ENCODE data around the gene PBX1.

The PBX1 gene

GRCh38 chr1:164702664-164703063 is 143.7 kb downstream of the PBX1 start (continued):
- TF ChIP-seq ZNF274 (IDR thresholded peaks at IDR 0.05; ENCODE audit: low read length), result no peak
- no peak for TF ChIP-seq ZNF274 (tag by site-specific recombination; IDR thresholded peaks at IDR 0.05; ENCODE audit: borderline replicate concordance)

GRCh38 chr1:164703463-164703862 is 144.5 kb downstream of the PBX1 start:
- TF ChIP-seq SP2 (tag by site-specific recombination; IDR thresholded peaks at IDR 0.05) (no peak), ZNF341 (tag by site-specific recombination; IDR thresholded peaks at IDR 0.05; ENCODE audit: low read depth) (no peak), ZNF146 (tag by site-specific recombination; IDR thresholded peaks at IDR 0.05) (no peak), ZNF416 (tag by site-specific recombination; IDR thresholded peaks at IDR 0.05) (no peak), ZNF843 (tag by site-specific recombination; IDR thresholded peaks at IDR 0.05) (no peak), TSHZ1 (tag by site-specific recombination; IDR thresholded peaks at IDR 0.05; ENCODE audit: borderline replicate concordance) (no peak)
- no peak overlapping the region for H3K27ac ChIP-seq (ENCODE audit: extremely low read depth, low read depth, low read length)
- no peak overlapping the region for H3K4me3 ChIP-seq (ENCODE audit: low read depth, low read length)
- ChIA-PET POLR2A (interaction anchor here (0.6 kb wide), 1 partner anchor 144 kb away, joined by 5 read pairs; no protein-coding TSS in a partner anchor), CTCF (interaction anchor here (0.6 to 1.1 kb wide), 3 partner anchors 18 to 1757 kb away, joined by 3 to 5 read pairs (median 3); no protein-coding TSS in a partner anchor)
- no peaks in the 10 kb centered on the region for H3K36me3 ChIP-seq (ENCODE audit: control insufficient read depth in 2 of 2, insufficient read depth in 1 of 2, low read length in 2 of 2)
- peaks cover 6% of the 10 kb centered on the region; the same call in 1 of the 2 replicates for H3K4me1 ChIP-seq (ENCODE audit: control insufficient read depth, insufficient read depth, low read length)
- H3K9me3 ChIP-seq (ENCODE audit: control insufficient read depth, insufficient read depth, low read depth, low read length), result no peaks in the 10 kb centered on the region

GRCh38 chr1:164703960-164704411 is 145.0 kb downstream of the PBX1 start:
- no peak for TF ChIP-seq ZNF132 (tag by site-specific recombination; IDR thresholded peaks at IDR 0.05; ENCODE audit: borderline replicate concordance)
- TF ChIP-seq, protein P1, sequence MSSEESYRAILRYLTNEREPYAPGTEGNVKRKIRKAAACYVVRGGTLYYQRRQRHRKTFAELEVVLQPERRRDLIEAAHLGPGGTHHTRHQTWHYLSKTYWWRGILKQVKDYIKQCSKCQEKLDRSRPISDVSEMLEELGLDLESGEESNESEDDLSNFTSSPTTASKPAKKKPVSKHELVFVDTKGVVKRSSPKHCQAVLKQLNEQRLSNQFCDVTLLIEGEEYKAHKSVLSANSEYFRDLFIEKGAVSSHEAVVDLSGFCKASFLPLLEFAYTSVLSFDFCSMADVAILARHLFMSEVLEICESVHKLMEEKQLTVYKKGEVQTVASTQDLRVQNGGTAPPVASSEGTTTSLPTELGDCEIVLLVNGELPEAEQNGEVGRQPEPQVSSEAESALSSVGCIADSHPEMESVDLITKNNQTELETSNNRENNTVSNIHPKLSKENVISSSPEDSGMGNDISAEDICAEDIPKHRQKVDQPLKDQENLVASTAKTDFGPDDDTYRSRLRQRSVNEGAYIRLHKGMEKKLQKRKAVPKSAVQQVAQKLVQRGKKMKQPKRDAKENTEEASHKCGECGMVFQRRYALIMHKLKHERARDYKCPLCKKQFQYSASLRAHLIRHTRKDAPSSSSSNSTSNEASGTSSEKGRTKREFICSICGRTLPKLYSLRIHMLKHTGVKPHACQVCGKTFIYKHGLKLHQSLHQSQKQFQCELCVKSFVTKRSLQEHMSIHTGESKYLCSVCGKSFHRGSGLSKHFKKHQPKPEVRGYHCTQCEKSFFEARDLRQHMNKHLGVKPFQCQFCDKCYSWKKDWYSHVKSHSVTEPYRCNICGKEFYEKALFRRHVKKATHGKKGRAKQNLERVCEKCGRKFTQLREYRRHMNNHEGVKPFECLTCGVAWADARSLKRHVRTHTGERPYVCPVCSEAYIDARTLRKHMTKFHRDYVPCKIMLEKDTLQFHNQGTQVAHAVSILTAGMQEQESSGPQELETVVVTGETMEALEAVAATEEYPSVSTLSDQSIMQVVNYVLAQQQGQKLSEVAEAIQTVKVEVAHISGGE (tag by site-specific recombination; conservative IDR thresholded peaks at IDR 0.05; ENCODE audit: low read depth), result peak; percentile 68
- no peak for TF ChIP-seq ZNF473 (tag by site-specific recombination; IDR thresholded peaks at IDR 0.05)
- TF ChIP-seq, protein P2, sequence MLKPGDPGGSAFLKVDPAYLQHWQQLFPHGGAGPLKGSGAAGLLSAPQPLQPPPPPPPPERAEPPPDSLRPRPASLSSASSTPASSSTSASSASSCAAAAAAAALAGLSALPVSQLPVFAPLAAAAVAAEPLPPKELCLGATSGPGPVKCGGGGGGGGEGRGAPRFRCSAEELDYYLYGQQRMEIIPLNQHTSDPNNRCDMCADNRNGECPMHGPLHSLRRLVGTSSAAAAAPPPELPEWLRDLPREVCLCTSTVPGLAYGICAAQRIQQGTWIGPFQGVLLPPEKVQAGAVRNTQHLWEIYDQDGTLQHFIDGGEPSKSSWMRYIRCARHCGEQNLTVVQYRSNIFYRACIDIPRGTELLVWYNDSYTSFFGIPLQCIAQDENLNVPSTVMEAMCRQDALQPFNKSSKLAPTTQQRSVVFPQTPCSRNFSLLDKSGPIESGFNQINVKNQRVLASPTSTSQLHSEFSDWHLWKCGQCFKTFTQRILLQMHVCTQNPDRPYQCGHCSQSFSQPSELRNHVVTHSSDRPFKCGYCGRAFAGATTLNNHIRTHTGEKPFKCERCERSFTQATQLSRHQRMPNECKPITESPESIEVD (tag by site-specific recombination; IDR thresholded peaks at IDR 0.05), result peak; percentile 57
- TF ChIP-seq ZNF561 (tag by site-specific recombination; IDR thresholded peaks at IDR 0.05; ENCODE audit: borderline replicate concordance), result no peak
- H3K27ac ChIP-seq (ENCODE audit: extremely low read depth, low read depth, low read length), result no peak overlapping the region
- no peak overlapping the region for H3K4me3 ChIP-seq (ENCODE audit: low read depth, low read length)
- POLR2A ChIA-PET, result interaction anchor here (0.6 kb wide), 1 partner anchor 144 kb away, joined by 5 read pairs; no protein-coding TSS in a partner anchor
- H3K4me1 ChIP-seq (ENCODE audit: control insufficient read depth, insufficient read depth, low read length), result peaks cover 6% of the 10 kb centered on the region; the same call in 1 of the 2 replicates
- no peaks in the 10 kb centered on the region for H3K36me3 ChIP-seq (ENCODE audit: control insufficient read depth in 2 of 2, insufficient read depth in 1 of 2, low read length in 2 of 2)
- CTCF ChIA-PET, result interaction anchor here (0.6 to 1.9 kb wide), 5 partner anchors 9 to 1757 kb away, joined by 3 to 12 read pairs (median 3); no protein-coding TSS in a partner anchor
- no peaks in the 10 kb centered on the region for H3K9me3 ChIP-seq (ENCODE audit: control insufficient read depth, insufficient read depth, low read depth, low read length)
